GM08714 (cell line): Measurements from ENCODE around the gene HNRNPLL.

Experiments used
- H3K4me3 ChIP-seq: fragments of 200-500 bp; sonication (Bioruptor generic); 2 replicates; pipeline ENCODE4 v1.5.1; 2014; ENCODE audit warnings: mild to moderate bottlenecking, low read length, inconsistent platforms
- ZNF274 ChIP-seq: IDR thresholded peaks from 2 replicates; pipeline ENCODE4 v1.6.1; 2012; ENCODE audit warnings: mild to moderate bottlenecking, low read depth, low read length

Gene HNRNPLL

GRCh38 chr2:38527338-38528007, 75.3 kb downstream of the HNRNPLL start:
- 0 out of 2 replicates have a peak overlapping the region, but pooled peaks have one; percentile 28 for H3K4me3 ChIP-seq
- TF ChIP-seq ZNF274 = no peak

GRCh38 chr2:38526195-38526594, 76.5 kb downstream of the HNRNPLL start:
- no peak for TF ChIP-seq ZNF274
- no peak overlapping the region for H3K4me3 ChIP-seq

GRCh38 chr2:38524580-38524979, 78.1 kb downstream of the HNRNPLL start:
- no peak for TF ChIP-seq ZNF274
- H3K4me3 ChIP-seq = no peak overlapping the region

- no peak overlapping the region for H3K4me3 ChIP-seq
- TF ChIP-seq ZNF274 = no peak
These were observed 78.8 kb downstream of the HNRNPLL start for GRCh38 chr2:38523728-38524437.

- no peak for TF ChIP-seq ZNF274
These were observed 79.9 kb downstream of the HNRNPLL start for GRCh38 chr2:38522754-38523349.

GRCh38 chr2:38521835-38522234, 80.9 kb downstream of the HNRNPLL start:
- TF ChIP-seq ZNF274 = no peak
- H3K4me3 ChIP-seq = no peak overlapping the region

More at GRCh38 chr2:38522754-38523349, 79.9 kb downstream of the HNRNPLL start:
- no peak overlapping the region for H3K4me3 ChIP-seq

- TF ChIP-seq ZNF274 = no peak
- H3K4me3 ChIP-seq = no peak overlapping the region
These were observed 85.4 kb downstream of the HNRNPLL start for GRCh38 chr2:38517284-38517683.

GRCh38 chr2:38516526-38516925, 86.2 kb downstream of the HNRNPLL start:
- no peak for TF ChIP-seq ZNF274
- no peak overlapping the region for H3K4me3 ChIP-seq

- TF ChIP-seq ZNF274 = no peak
- H3K4me3 ChIP-seq = no peak overlapping the region
These were observed 86.6 kb downstream of the HNRNPLL start for GRCh38 chr2:38516122-38516521.

- H3K4me3 ChIP-seq = no peak overlapping the region
- TF ChIP-seq ZNF274 = no peak
These were observed 87.3 kb downstream of the HNRNPLL start for GRCh38 chr2:38515155-38516074.

- no peak for TF ChIP-seq ZNF274
These were observed 88.0 kb downstream of the HNRNPLL start for GRCh38 chr2:38514603-38515154.

GRCh38 chr2:38512211-38512610, 90.5 kb downstream of the HNRNPLL start:
- no peak for TF ChIP-seq ZNF274

More at GRCh38 chr2:38514603-38515154, 88.0 kb downstream of the HNRNPLL start:
- H3K4me3 ChIP-seq = no peak overlapping the region

More at GRCh38 chr2:38512211-38512610, 90.5 kb downstream of the HNRNPLL start:
- no peak overlapping the region for H3K4me3 ChIP-seq
